ENCODE measurements around the gene MYO1F.

Gene MYO1F

DNA sequence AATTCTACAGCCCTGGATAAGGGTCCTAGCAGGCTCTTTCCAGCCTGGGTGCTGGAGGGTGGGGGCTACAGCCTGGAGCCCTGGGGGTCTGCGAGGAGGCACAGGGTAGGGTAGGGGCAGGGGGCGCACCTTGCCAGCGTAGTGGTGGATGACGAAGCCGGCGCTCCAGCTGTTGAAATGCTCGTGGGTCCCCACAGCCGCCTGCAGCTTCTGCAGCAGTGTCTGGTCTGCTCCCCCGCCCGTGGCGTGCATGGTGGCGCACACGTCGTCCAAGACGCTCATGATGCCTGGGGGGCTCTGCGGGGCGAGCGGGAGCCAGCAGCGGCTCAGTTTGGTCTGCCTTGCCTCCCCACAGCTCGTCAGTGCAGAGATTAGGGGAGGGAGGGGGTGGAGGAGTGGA lies 33.1 kb downstream of the MYO1F start:
- H4K5ac ChIP-seq (ENCODE audit: low read length) = no peak overlapping the region
- no peak overlapping the region for H2BK120ac ChIP-seq (ENCODE audit: low read depth, low read length)
- no peak overlapping the region for H3K27ac ChIP-seq (ENCODE audit: low read depth, low read length)
- H3K4me2 ChIP-seq (ENCODE audit: low read length) = no peak overlapping the region
- H3K9ac ChIP-seq (ENCODE audit: low read length) = no peak overlapping the region
- no CpG with 5 or more reads among the region's 20 CpGs for WGBS (ENCODE audit: extremely low coverage, insufficient coverage, low lambda C conversion rate)
- H3K56ac ChIP-seq (ENCODE audit: low read length) = no peak overlapping the region
- H3K79me2 ChIP-seq (ENCODE audit: control insufficient read depth, insufficient read depth, low read length) = no peaks in the 10 kb centered on the region
- no peak overlapping the region for H2BK5ac ChIP-seq (ENCODE audit: low read length)
- H3K36me3 ChIP-seq (ENCODE audit: control insufficient read depth, insufficient read depth, low read length) = no peaks in the 10 kb centered on the region
- no peak overlapping the region for H3K4ac ChIP-seq (ENCODE audit: low read depth, low read length)
- H3K18ac ChIP-seq (ENCODE audit: low read length) = no peak overlapping the region
- no peak overlapping the region for H2BK15ac ChIP-seq (replicated peaks; ENCODE audit: low read depth)
- H3K4me1 ChIP-seq (ENCODE audit: control insufficient read depth, low read depth, low read length) = no peaks in the 10 kb centered on the region
- no peaks in the 10 kb centered on the region for H3K27me3 ChIP-seq (ENCODE audit: insufficient read depth, low read length, poor library complexity)
- H4K8ac ChIP-seq (ENCODE audit: low read depth, low read length) = no peak overlapping the region
- DNase-seq = no peak
- no peak overlapping the region for H3K4me3 ChIP-seq (ENCODE audit: low read length)
- H3K79me1 ChIP-seq (ENCODE audit: low read length) = no peaks in the 10 kb centered on the region
- H2AK5ac ChIP-seq (ENCODE audit: low read length) = no peak overlapping the region
- H3K23ac ChIP-seq (ENCODE audit: low read length) = no peak overlapping the region

- Histone ChIP-seq H3K23ac (ENCODE audit: low read length) (no peak overlapping the region), H3K4me3 (ENCODE audit: low read length) (no peak overlapping the region), H4K5ac (ENCODE audit: low read length) (no peak overlapping the region), H2BK120ac (ENCODE audit: low read depth, low read length) (no peak overlapping the region), H4K8ac (ENCODE audit: low read depth, low read length) (no peak overlapping the region), H2AK5ac (ENCODE audit: low read length) (no peak overlapping the region), H3K18ac (ENCODE audit: low read length) (no peak overlapping the region), H3K56ac (ENCODE audit: low read length) (no peak overlapping the region), H3K27ac (ENCODE audit: low read depth, low read length) (no peak overlapping the region), H2BK5ac (ENCODE audit: low read length) (no peak overlapping the region), H3K79me1 (ENCODE audit: low read length) (no peaks in the 10 kb centered on the region), H3K9ac (ENCODE audit: low read length) (no peak overlapping the region), H3K27me3 (ENCODE audit: insufficient read depth, low read length, poor library complexity) (no peaks in the 10 kb centered on the region), H3K79me2 (ENCODE audit: control insufficient read depth, insufficient read depth, low read length) (no peaks in the 10 kb centered on the region), H3K36me3 (ENCODE audit: control insufficient read depth, insufficient read depth, low read length) (no peaks in the 10 kb centered on the region), H3K4ac (ENCODE audit: low read depth, low read length) (no peak overlapping the region), H3K4me1 (ENCODE audit: control insufficient read depth, low read depth, low read length) (no peaks in the 10 kb centered on the region), H3K4me2 (ENCODE audit: low read length) (no peak overlapping the region), H2BK15ac (replicated peaks; ENCODE audit: low read depth) (no peak overlapping the region)
- DNase-seq = no peak
- no CpG with 5 or more reads among the region's 12 CpGs for WGBS (ENCODE audit: extremely low coverage, insufficient coverage, low lambda C conversion rate)
These were observed 37.6 kb downstream of the MYO1F start for GRCh38 chr19:8539621-8540149.

GRCh38 chr19:8537099-8537498 lies 40.1 kb downstream of the MYO1F start:
- no CpG with 5 or more reads among the region's 3 CpGs for WGBS (ENCODE audit: extremely low coverage, insufficient coverage, low lambda C conversion rate)
- no peak overlapping the region for H3K18ac ChIP-seq (ENCODE audit: low read length)
- no peaks in the 10 kb centered on the region for H3K4me1 ChIP-seq (ENCODE audit: control insufficient read depth, low read depth, low read length)
- no peak overlapping the region for H2BK120ac ChIP-seq (ENCODE audit: low read depth, low read length)
- H3K4me3 ChIP-seq (ENCODE audit: low read length) = no peak overlapping the region
- H3K27ac ChIP-seq (ENCODE audit: low read depth, low read length) = no peak overlapping the region
- no peaks in the 10 kb centered on the region for H3K79me1 ChIP-seq (ENCODE audit: low read length)
- no peak overlapping the region for H2AK5ac ChIP-seq (ENCODE audit: low read length)
- H3K9ac ChIP-seq (ENCODE audit: low read length) = no peak overlapping the region
- H2BK15ac ChIP-seq (replicated peaks; ENCODE audit: low read depth) = no peak overlapping the region
- no peak overlapping the region for H3K4ac ChIP-seq (ENCODE audit: low read depth, low read length)
- DNase-seq = no peak
- no peaks in the 10 kb centered on the region for H3K27me3 ChIP-seq (ENCODE audit: insufficient read depth, low read length, poor library complexity)
- no peak overlapping the region for H3K4me2 ChIP-seq (ENCODE audit: low read length)
- no peak overlapping the region for H4K5ac ChIP-seq (ENCODE audit: low read length)
- no peaks in the 10 kb centered on the region for H3K36me3 ChIP-seq (ENCODE audit: control insufficient read depth, insufficient read depth, low read length)
- no peak overlapping the region for H4K8ac ChIP-seq (ENCODE audit: low read depth, low read length)
- H3K23ac ChIP-seq (ENCODE audit: low read length) = no peak overlapping the region
- no peak overlapping the region for H2BK5ac ChIP-seq (ENCODE audit: low read length)
- H3K56ac ChIP-seq (ENCODE audit: low read length) = no peak overlapping the region
- H3K79me2 ChIP-seq (ENCODE audit: control insufficient read depth, insufficient read depth, low read length) = no peaks in the 10 kb centered on the region

- Histone ChIP-seq H2AK5ac (ENCODE audit: low read length) (no peak overlapping the region), H3K79me1 (ENCODE audit: low read length) (no peaks in the 10 kb centered on the region), H4K5ac (ENCODE audit: low read length) (no peak overlapping the region), H4K8ac (ENCODE audit: low read depth, low read length) (no peak overlapping the region), H3K79me2 (ENCODE audit: control insufficient read depth, insufficient read depth, low read length) (no peaks in the 10 kb centered on the region), H2BK5ac (ENCODE audit: low read length) (no peak overlapping the region), H3K4ac (ENCODE audit: low read depth, low read length) (no peak overlapping the region), H3K4me1 (ENCODE audit: control insufficient read depth, low read depth, low read length) (no peaks in the 10 kb centered on the region), H3K27ac (ENCODE audit: low read depth, low read length) (no peak overlapping the region), H3K36me3 (ENCODE audit: control insufficient read depth, insufficient read depth, low read length) (no peaks in the 10 kb centered on the region), H2BK15ac (replicated peaks; ENCODE audit: low read depth) (no peak overlapping the region), H2BK120ac (ENCODE audit: low read depth, low read length) (no peak overlapping the region), H3K56ac (ENCODE audit: low read length) (no peak overlapping the region), H3K4me3 (ENCODE audit: low read length) (no peak overlapping the region), H3K4me2 (ENCODE audit: low read length) (no peak overlapping the region), H3K27me3 (ENCODE audit: insufficient read depth, low read length, poor library complexity) (no peaks in the 10 kb centered on the region), H3K23ac (ENCODE audit: low read length) (no peak overlapping the region), H3K9ac (ENCODE audit: low read length) (no peak overlapping the region), H3K18ac (ENCODE audit: low read length) (no peak overlapping the region)
- WGBS (ENCODE audit: extremely low coverage, insufficient coverage, low lambda C conversion rate) = no CpG with 5 or more reads among the region's 22 CpGs
- no peak for DNase-seq
These were observed 41.0 kb downstream of the MYO1F start for GRCh38 chr19:8536282-8536681.

DNA sequence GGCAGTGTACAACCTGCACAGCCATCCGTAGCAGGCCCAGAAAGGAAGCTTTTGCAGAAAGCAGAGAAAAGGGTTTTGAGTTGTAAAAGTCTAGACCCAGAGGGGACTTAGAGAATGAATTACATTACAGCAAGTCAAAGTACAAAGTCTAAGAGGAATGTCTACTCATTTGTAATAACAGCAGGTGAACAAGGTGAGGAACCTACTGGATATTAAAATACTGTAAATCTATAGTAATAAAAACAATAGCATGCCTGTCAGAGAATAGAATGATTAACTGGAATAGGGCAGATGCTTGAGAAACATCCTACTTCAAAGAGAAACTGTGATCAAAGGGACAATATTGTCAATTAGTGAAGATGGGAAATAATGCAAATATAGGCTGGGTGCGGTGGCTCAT lies 45.0 kb downstream of the MYO1F start:
- H2BK15ac ChIP-seq (replicated peaks; ENCODE audit: low read depth) = no peak overlapping the region
- H3K79me2 ChIP-seq (ENCODE audit: control insufficient read depth, insufficient read depth, low read length) = no peaks in the 10 kb centered on the region
- no peak overlapping the region for H2BK5ac ChIP-seq (ENCODE audit: low read length)
- H3K4me3 ChIP-seq (ENCODE audit: low read length) = no peak overlapping the region
- no peaks in the 10 kb centered on the region for H3K27me3 ChIP-seq (ENCODE audit: insufficient read depth, low read length, poor library complexity)
- H3K23ac ChIP-seq (ENCODE audit: low read length) = no peak overlapping the region
- no peak overlapping the region for H2BK120ac ChIP-seq (ENCODE audit: low read depth, low read length)
- H3K4me2 ChIP-seq (ENCODE audit: low read length) = no peak overlapping the region
- H3K27ac ChIP-seq (ENCODE audit: low read depth, low read length) = no peak overlapping the region
- DNase-seq = no peak
- H4K5ac ChIP-seq (ENCODE audit: low read length) = no peak overlapping the region
- no peak overlapping the region for H3K9ac ChIP-seq (ENCODE audit: low read length)
- H3K36me3 ChIP-seq (ENCODE audit: control insufficient read depth, insufficient read depth, low read length) = no peaks in the 10 kb centered on the region
- H3K4me1 ChIP-seq (ENCODE audit: control insufficient read depth, low read depth, low read length) = no peaks in the 10 kb centered on the region
- H3K18ac ChIP-seq (ENCODE audit: low read length) = no peak overlapping the region
- no peak overlapping the region for H3K4ac ChIP-seq (ENCODE audit: low read depth, low read length)
- H3K79me1 ChIP-seq (ENCODE audit: low read length) = peaks cover 6% of the 10 kb centered on the region
- no peak overlapping the region for H4K8ac ChIP-seq (ENCODE audit: low read depth, low read length)
- H3K56ac ChIP-seq (ENCODE audit: low read length) = no peak overlapping the region
- no CpG with 5 or more reads among the region's 2 CpGs for WGBS (ENCODE audit: extremely low coverage, insufficient coverage, low lambda C conversion rate)
- no peak overlapping the region for H2AK5ac ChIP-seq (ENCODE audit: low read length)

GRCh38 chr19:8531470-8531869 lies 45.8 kb downstream of the MYO1F start:
- no peak overlapping the region for H2AK5ac ChIP-seq (ENCODE audit: low read length)
- H2BK120ac ChIP-seq (ENCODE audit: low read depth, low read length) = no peak overlapping the region
- no peak overlapping the region for H3K4me3 ChIP-seq (ENCODE audit: low read length)
- no peak overlapping the region for H4K8ac ChIP-seq (ENCODE audit: low read depth, low read length)
- H3K36me3 ChIP-seq (ENCODE audit: control insufficient read depth, insufficient read depth, low read length) = no peaks in the 10 kb centered on the region
- no peak overlapping the region for H2BK5ac ChIP-seq (ENCODE audit: low read length)
- peaks cover 11% of the 10 kb centered on the region for H3K79me1 ChIP-seq (ENCODE audit: low read length)
- H3K27me3 ChIP-seq (ENCODE audit: insufficient read depth, low read length, poor library complexity) = no peaks in the 10 kb centered on the region
- H3K56ac ChIP-seq (ENCODE audit: low read length) = no peak overlapping the region
- H3K23ac ChIP-seq (ENCODE audit: low read length) = no peak overlapping the region
- no peak overlapping the region for H3K18ac ChIP-seq (ENCODE audit: low read length)
- WGBS (ENCODE audit: extremely low coverage, insufficient coverage, low lambda C conversion rate) = no CpG with 5 or more reads among the region's 7 CpGs
- no peak for DNase-seq
- peaks cover 5% of the 10 kb centered on the region for H3K4me1 ChIP-seq (ENCODE audit: control insufficient read depth, low read depth, low read length)
- H4K5ac ChIP-seq (ENCODE audit: low read length) = no peak overlapping the region
- H3K9ac ChIP-seq (ENCODE audit: low read length) = no peak overlapping the region
- H2BK15ac ChIP-seq (replicated peaks; ENCODE audit: low read depth) = no peak overlapping the region
- H3K4me2 ChIP-seq (ENCODE audit: low read length) = no peak overlapping the region
- H3K79me2 ChIP-seq (ENCODE audit: control insufficient read depth, insufficient read depth, low read length) = no peaks in the 10 kb centered on the region
- no peak overlapping the region for H3K4ac ChIP-seq (ENCODE audit: low read depth, low read length)
- no peak overlapping the region for H3K27ac ChIP-seq (ENCODE audit: low read depth, low read length)

Measured in mesendoderm (in vitro differentiated cells).